ENCODE measurements around the gene TMEM229B. TPM values are rescaled to one million over a fixed set of nuclear protein-coding genes. Genes with fewer than 3 reads are reported as not detected.

The TMEM229B gene
- total RNA-seq, 1 donor from 2014 or later: 1.4 TPM

DNA sequence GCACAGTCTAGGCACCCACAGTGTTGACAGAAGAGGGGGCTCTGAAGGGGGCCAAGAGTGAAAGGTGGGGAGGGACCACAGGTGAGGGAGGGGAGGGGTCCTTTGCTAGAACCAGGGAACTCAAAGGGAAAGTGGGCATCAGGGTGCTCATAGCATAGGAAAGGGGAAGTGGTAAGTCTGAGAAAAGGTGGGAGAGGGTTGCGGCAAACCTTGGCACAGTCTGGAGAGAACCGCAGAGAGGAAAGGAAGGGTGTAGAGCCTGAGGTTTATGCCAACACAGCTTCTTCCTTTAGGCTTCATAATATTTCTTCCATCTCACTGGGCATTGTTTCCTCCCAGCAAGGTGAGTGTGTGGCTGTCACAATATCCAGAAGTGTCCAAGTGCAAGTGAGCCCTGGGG lies 65.1 kb downstream of the TMEM229B start:
- H3K27ac ChIP-seq (replicated peaks): no peak overlapping the region
- no peak for TF ChIP-seq CTCF (IDR thresholded peaks at IDR 0.05; ENCODE audit: borderline replicate concordance)
- intact Hi-C loops (cut with micrococcal nuclease): no loop called here
- peaks cover 12% of the 10 kb centered on the region for H3K4me1 ChIP-seq
- peaks cover 6% of the 10 kb centered on the region for H3K27me3 ChIP-seq (ENCODE audit: low read depth)
- no peaks in the 10 kb centered on the region for H3K9me3 ChIP-seq (replicated peaks)
- no peaks in the 10 kb centered on the region for H3K36me3 ChIP-seq
- no peak for DNase-seq
- H3K4me3 ChIP-seq: no peak overlapping the region

- TF ChIP-seq CTCF (IDR thresholded peaks at IDR 0.05; ENCODE audit: borderline replicate concordance): no peak
- Histone ChIP-seq H3K4me3 (no peak overlapping the region), H3K27me3 (ENCODE audit: low read depth) (peaks cover 8% of the 10 kb centered on the region), H3K36me3 (no peaks in the 10 kb centered on the region), H3K4me1 (no peaks in the 10 kb centered on the region), H3K27ac (replicated peaks) (no peak overlapping the region), H3K9me3 (replicated peaks) (no peaks in the 10 kb centered on the region)
- intact Hi-C loops (cut with micrococcal nuclease): no loop called here
- DNase-seq: no peak
Observed at GRCh38 chr14:67421356-67422224, 66.9 kb downstream of the TMEM229B start.

Small RNAs within 50 kb of the gene (microRNA-seq; reads per million reads assigned to microRNA genes)
- not detected for gene MIR5694

Other genes with a start within 250 kb of the TMEM229B start
- 14.3 TPM for gene PALS1, start 247.3 kb downstream of the TMEM229B start, total RNA-seq
- 185 TPM for gene ATP6V1D, start 128.9 kb downstream of the TMEM229B start, total RNA-seq
- gene EIF2S1, start 128.4 kb downstream of the TMEM229B start, total RNA-seq: 92.7 TPM
- gene PLEK2, start 76.6 kb downstream of the TMEM229B start, total RNA-seq: not detected
- gene PLEKHH1, start 44.6 kb upstream of the TMEM229B start, total RNA-seq: 3.7 TPM
- 12.8 TPM for gene PIGH, start 111.5 kb upstream of the TMEM229B start, total RNA-seq
- 1.2 TPM for gene ARG2, start 131.2 kb upstream of the TMEM229B start, total RNA-seq
- gene VTI1B, start 185.9 kb upstream of the TMEM229B start, total RNA-seq: 125 TPM
- gene RDH11, start 207.0 kb upstream of the TMEM229B start, total RNA-seq: 13.9 TPM
- gene RDH12, start 213.2 kb upstream of the TMEM229B start, total RNA-seq: not detected

Data from left ventricle myocardium inferior (tissue), 1 donor.